ENCODE data around the gene RPUSD1.

GRCh38 chr16:830107-830870 lies 42.1 kb upstream of the RPUSD1 start:
- no peak for TF ChIP-seq EP300 (IDR thresholded peaks at IDR 0.05)
- no peak for TF ChIP-seq POLR2A (IDR thresholded peaks at IDR 0.05)
- TF ChIP-seq, protein P1, sequence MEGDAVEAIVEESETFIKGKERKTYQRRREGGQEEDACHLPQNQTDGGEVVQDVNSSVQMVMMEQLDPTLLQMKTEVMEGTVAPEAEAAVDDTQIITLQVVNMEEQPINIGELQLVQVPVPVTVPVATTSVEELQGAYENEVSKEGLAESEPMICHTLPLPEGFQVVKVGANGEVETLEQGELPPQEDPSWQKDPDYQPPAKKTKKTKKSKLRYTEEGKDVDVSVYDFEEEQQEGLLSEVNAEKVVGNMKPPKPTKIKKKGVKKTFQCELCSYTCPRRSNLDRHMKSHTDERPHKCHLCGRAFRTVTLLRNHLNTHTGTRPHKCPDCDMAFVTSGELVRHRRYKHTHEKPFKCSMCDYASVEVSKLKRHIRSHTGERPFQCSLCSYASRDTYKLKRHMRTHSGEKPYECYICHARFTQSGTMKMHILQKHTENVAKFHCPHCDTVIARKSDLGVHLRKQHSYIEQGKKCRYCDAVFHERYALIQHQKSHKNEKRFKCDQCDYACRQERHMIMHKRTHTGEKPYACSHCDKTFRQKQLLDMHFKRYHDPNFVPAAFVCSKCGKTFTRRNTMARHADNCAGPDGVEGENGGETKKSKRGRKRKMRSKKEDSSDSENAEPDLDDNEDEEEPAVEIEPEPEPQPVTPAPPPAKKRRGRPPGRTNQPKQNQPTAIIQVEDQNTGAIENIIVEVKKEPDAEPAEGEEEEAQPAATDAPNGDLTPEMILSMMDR (IDR thresholded peaks at IDR 0.05): no peak

Measured in sigmoid colon (tissue), 4 donors.